SK-N-SH treated with all-trans-retinoic acid at 6 μM for 48 hours (cell line): ENCODE data around the gene SLC25A25.

Experiments used
- BACH2 ChIP-seq: fragments of 250-450 bp; sonication (Bioruptor Pico); IDR thresholded peaks from 2 replicates; pipeline ENCODE4 v1.9.0; 2021; ENCODE audit warnings: mild to moderate bottlenecking, borderline replicate concordance
- CREB5 ChIP-seq: fragments of 250-450 bp; sonication (Bioruptor Pico); IDR thresholded peaks from 2 replicates; pipeline ENCODE4 v1.5.1; 2020; ENCODE audit warnings: low read depth, mild to moderate bottlenecking, moderate library complexity
- GLIS3 ChIP-seq: fragments of 250-450 bp; sonication (Bioruptor Pico); IDR thresholded peaks from 2 replicates; pipeline ENCODE4 v1.5.0; 2020; ENCODE audit warnings: mild to moderate bottlenecking, moderate library complexity
- OSR1 ChIP-seq: fragments of 250-450 bp; sonication (Bioruptor Pico); IDR thresholded peaks from 2 replicates; pipeline ENCODE4 v1.8.0; 2022; ENCODE audit warnings: moderate library complexity, mild to moderate bottlenecking, inconsistent platforms
- PATZ1 ChIP-seq: fragments of 250-450 bp; sonication (Bioruptor Pico); IDR thresholded peaks from 2 replicates; pipeline ENCODE4 v1.8.0; 2020; ENCODE audit warnings: mild to moderate bottlenecking, moderate library complexity, borderline replicate concordance
- PPARA ChIP-seq: fragments of 250-450 bp; sonication (Bioruptor Pico); IDR thresholded peaks from 2 replicates; pipeline ENCODE4 v1.5.0; 2020; ENCODE audit warnings: mild to moderate bottlenecking, borderline replicate concordance
- RARB ChIP-seq: fragments of 250-450 bp; sonication (Bioruptor Pico); IDR thresholded peaks from 2 replicates; pipeline ENCODE4 v1.8.0; 2021; ENCODE audit warnings: mild to moderate bottlenecking, moderate library complexity
- ZNF8 ChIP-seq: fragments of 450-650 bp; formaldehyde crosslinking; IDR thresholded peaks from 2 replicates; pipeline ENCODE4 v1.5.0; 2020; ENCODE audit warnings: mild to moderate bottlenecking, moderate library complexity

GRCh38 chr9:128118971-128119665, 51.1 kb downstream of the SLC25A25 start:
- TF ChIP-seq BACH2 (CRISPR knock-in tag), result no peak
- no peak for TF ChIP-seq PATZ1 (CRISPR knock-in tag)
- no peak for TF ChIP-seq GLIS3 (CRISPR knock-in tag)
- no peak for TF ChIP-seq CREB5 (CRISPR knock-in tag)
- TF ChIP-seq OSR1 (CRISPR knock-in tag), result no peak
- TF ChIP-seq PPARA (CRISPR knock-in tag), result no peak
- no peak for TF ChIP-seq ZNF8 (CRISPR knock-in tag)
- TF ChIP-seq RARB (CRISPR knock-in tag), result no peak
